ENCODE results near the gene SIAH3. TPM values are rescaled to one million over a fixed set of nuclear protein-coding genes. Genes with fewer than 3 reads are reported as not detected.

Gene SIAH3
- total and polyA plus RNA-seq, 8 donors, result 0.55 TPM; not detected in 7

DNA sequence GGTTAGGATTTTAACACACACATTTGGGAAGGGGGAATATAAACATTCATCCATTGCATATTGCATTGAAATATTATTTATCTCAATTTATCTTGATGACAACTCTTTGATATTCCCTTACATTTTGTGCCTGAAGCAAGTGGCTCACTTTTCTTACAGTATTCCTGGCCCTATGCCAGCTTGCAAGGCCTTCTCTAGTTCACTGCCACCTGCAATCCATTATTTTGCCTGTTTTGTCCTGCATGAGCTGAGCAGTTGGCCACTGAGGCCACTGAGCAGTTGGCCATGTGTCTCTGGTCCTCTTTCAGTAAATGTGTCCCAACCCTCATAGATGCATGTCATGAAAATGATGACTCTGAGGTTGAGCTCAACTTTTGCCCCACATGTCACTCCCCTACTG is 99.7 kb downstream of the SIAH3 start:
- H3K27me3 ChIP-seq, result no peaks in the 10 kb centered on the region
- H3K27ac ChIP-seq, result no peak overlapping the region
- H3K4me3 ChIP-seq, result no peak overlapping the region
- no peak for DNase-seq
- no peaks in the 10 kb centered on the region for H3K36me3 ChIP-seq
- no peaks in the 10 kb centered on the region for H3K4me1 ChIP-seq
- TF ChIP-seq POLR2AphosphoS5 (IDR thresholded peaks at IDR 0.05) (no peak), POLR2A (IDR thresholded peaks at IDR 0.05) (no peak), EP300 (IDR thresholded peaks at IDR 0.05) (no peak)
- TF ChIP-seq, protein P1, sequence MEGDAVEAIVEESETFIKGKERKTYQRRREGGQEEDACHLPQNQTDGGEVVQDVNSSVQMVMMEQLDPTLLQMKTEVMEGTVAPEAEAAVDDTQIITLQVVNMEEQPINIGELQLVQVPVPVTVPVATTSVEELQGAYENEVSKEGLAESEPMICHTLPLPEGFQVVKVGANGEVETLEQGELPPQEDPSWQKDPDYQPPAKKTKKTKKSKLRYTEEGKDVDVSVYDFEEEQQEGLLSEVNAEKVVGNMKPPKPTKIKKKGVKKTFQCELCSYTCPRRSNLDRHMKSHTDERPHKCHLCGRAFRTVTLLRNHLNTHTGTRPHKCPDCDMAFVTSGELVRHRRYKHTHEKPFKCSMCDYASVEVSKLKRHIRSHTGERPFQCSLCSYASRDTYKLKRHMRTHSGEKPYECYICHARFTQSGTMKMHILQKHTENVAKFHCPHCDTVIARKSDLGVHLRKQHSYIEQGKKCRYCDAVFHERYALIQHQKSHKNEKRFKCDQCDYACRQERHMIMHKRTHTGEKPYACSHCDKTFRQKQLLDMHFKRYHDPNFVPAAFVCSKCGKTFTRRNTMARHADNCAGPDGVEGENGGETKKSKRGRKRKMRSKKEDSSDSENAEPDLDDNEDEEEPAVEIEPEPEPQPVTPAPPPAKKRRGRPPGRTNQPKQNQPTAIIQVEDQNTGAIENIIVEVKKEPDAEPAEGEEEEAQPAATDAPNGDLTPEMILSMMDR (IDR thresholded peaks at IDR 0.05), result no peak
- H3K9me3 ChIP-seq, result peaks cover 0 to 5% (median 3%) of the 10 kb centered on the region in 4 donors
- intact Hi-C loops (cut with DNase I; ENCODE audit: low total_unique reads), result no loop called here

DNA sequence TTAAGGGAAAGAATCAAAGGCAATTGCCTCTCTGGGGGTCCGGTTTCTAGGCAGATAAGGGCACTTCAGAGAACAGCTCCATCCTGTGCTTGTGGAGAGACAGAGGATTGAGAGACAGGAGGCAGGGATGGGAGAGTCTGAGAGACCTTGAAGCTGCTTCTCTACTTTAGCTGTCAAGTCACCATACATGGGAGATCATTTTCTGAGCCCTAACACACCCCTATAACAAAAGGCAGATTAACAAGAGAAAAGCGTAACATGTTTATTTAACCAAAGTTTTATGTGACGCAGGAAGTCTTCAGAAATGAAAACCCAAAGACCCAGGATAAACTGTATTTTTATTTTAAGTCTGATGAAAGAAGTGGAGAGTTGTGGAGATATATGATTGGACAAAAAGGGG is 101.0 kb downstream of the SIAH3 start:
- Histone ChIP-seq H3K4me3 (no peak overlapping the region), H3K4me1 (no peaks in the 10 kb centered on the region), H3K9me3 (no peaks in the 10 kb centered on the region), H3K27me3 (no peaks in the 10 kb centered on the region), H3K27ac (no peak overlapping the region), H3K36me3 (no peaks in the 10 kb centered on the region)
- intact Hi-C loops (cut with DNase I; ENCODE audit: low total_unique reads), result no loop called here
- WGBS, 5 donors, result 70 to 83% (median 78%) methylated on average over 3 of the region's 3 CpGs
- TF ChIP-seq EP300 (IDR thresholded peaks at IDR 0.05), result no peak
- DNase-seq, result no peak

DNA sequence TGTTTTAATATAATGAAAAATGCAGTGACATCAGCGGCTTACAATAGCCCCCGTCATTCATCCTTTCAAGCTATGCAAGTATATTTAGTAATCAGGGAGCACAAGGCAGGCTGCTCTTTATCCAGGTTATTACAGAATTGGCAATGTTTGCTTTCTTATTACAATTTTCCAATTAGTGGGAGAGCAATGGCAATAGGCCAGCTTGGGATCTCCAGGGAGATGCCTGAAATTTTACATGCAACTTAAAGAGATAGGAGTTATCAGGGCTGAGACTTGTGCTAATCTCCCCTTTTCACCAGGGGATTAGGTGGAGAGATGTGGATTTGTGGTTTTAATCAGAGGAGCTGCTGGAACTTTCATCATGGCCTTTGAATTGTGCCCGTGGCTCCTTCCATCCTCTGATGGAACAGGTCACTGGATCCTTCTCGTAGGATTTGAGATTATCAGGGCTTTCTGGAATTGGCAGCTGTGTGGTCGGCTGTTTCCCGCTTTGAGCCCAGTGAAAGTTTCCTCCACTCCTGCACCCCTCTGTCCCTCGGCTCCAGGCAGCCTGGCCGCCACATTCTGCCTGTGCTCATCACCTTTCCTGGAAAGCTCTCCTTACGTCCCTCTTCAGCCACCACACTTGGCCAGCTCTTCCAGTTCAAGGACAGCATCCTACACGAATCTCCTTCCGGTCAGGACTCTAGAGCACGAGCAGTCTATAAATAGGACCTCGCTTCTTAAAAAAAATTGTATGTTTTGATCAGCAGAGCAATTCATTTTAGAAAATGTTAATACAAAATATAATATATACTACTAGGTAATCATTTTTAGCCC is 102.4 kb downstream of the SIAH3 start:
- no peak for TF ChIP-seq POLR2AphosphoS5 (IDR thresholded peaks at IDR 0.05)
- TF ChIP-seq POLR2A (IDR thresholded peaks at IDR 0.05), result no peak
- TF ChIP-seq EP300 (IDR thresholded peaks at IDR 0.05), result no peak
- TF ChIP-seq, protein P1 (IDR thresholded peaks at IDR 0.05), result no peak
- Histone ChIP-seq H3K9me3 (no peaks in the 10 kb centered on the region), H3K27me3 (no peaks in the 10 kb centered on the region), H3K27ac (no peak overlapping the region), H3K4me3 (no peak overlapping the region), H3K4me1 (no peaks in the 10 kb centered on the region), H3K36me3 (no peaks in the 10 kb centered on the region)
- WGBS, 5 donors, result 53 to 63% (median 58%) methylated on average over 13 of the region's 13 CpGs
- intact Hi-C loops (cut with DNase I; ENCODE audit: low total_unique reads), result no loop called here
- DNase-seq, result peak in 1 of 2 donors; percentile 24

DNA sequence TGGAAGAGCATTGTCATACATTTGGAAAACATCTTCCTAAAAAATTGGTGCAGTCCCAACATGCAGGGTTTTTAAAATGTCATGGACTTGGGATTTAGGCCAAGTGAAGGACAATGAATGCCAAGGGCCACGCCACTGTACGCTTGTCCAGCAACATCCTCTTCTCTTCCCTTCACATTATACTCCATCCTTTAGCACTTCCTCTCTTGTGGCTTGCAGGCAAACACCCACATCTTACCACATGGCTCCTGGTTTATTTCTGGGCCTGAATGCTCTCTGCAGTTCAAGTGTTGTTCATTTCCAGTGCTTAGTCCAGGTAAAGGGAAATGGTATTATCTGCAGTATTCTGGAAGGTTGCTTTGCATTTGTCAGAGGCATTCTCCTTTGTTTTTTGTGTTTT is 104.5 kb downstream of the SIAH3 start:
- 68 to 84% (median 76%) methylated on average over 2 of the region's 2 CpGs for WGBS, 5 donors
- H3K27me3 ChIP-seq, result no peaks in the 10 kb centered on the region

More for the DNA sequence above, 104.5 kb downstream of the SIAH3 start:
- H3K9me3 ChIP-seq, result no peaks in the 10 kb centered on the region
- H3K4me3 ChIP-seq, result no peak overlapping the region
- TF ChIP-seq EP300 (IDR thresholded peaks at IDR 0.05) (no peak), POLR2A (IDR thresholded peaks at IDR 0.05) (no peak), POLR2AphosphoS5 (IDR thresholded peaks at IDR 0.05) (no peak)
- TF ChIP-seq, protein P1 (IDR thresholded peaks at IDR 0.05), result no peak
- no peaks in the 10 kb centered on the region for H3K4me1 ChIP-seq
- intact Hi-C loops (cut with DNase I; ENCODE audit: low total_unique reads), result no loop called here
- no peaks in the 10 kb centered on the region for H3K36me3 ChIP-seq
- no peak overlapping the region for H3K27ac ChIP-seq
- no peak for DNase-seq
